Activated T-helper 1 cell treated with anti-CD3 and anti-CD28 coated beads, Interleukin-12 subunit alpha, Interleukin-12 subunit beta, Interleukin-2, Interleukin-4 antibody, amounts not matched to agents 30 ng/mL and 10 ng/mL and 1 ng/mL, durations not matched to agents 14 hours and 24 hours and 36 hours (primary cell): ENCODE results near the gene TFAP2A. TPM values are rescaled to one million over a fixed set of nuclear protein-coding genes. Genes with fewer than 3 reads are reported as not detected.

Source experiments
- DNase-seq: peaks from one replicate; pipeline ENCODE4 v3.0.0; 2021; ENCODE audit warnings: low spot score
- H3K27ac Mint-ChIP-seq: one replicate; pipeline ENCODE4 v1.8.0; 2021; ENCODE audit warnings: mild to moderate bottlenecking, mixed read lengths
- H3K27me3 Mint-ChIP-seq: one replicate; pipeline ENCODE4 v1.8.0; 2022; ENCODE audit warnings: mild to moderate bottlenecking, moderate library complexity, mixed read lengths; ENCODE audit not compliant: insufficient read depth
- H3K36me3 Mint-ChIP-seq: one replicate; pipeline ENCODE4 v1.8.0; 2021; ENCODE audit warnings: low read depth, mixed read lengths
- H3K4me1 Mint-ChIP-seq: one replicate; pipeline ENCODE4 v1.8.0; 2021; ENCODE audit warnings: low read depth, mixed read lengths
- H3K4me3 Mint-ChIP-seq: one replicate; pipeline ENCODE4 v1.8.0; 2021; ENCODE audit warnings: mild to moderate bottlenecking, moderate library complexity, mixed read lengths
- H3K9me3 Mint-ChIP-seq: one replicate; pipeline ENCODE4 v1.8.0; 2021; ENCODE audit warnings: mixed read lengths
- intact Hi-C: fragments of 100-400 bp; cut with micrococcal nuclease; formaldehyde crosslinking; loops from one replicate; pipeline ENCODE4 v1.15.1; 2024
- total RNA-seq: library from RNA; stranded (reverse); gene quantifications from 2 replicates; pipeline ENCODE4 v1.2.3, GENCODE V29; 2022

Gene TFAP2A
- total RNA-seq, 1 donor from 2014 or later, result not detected

DNA sequence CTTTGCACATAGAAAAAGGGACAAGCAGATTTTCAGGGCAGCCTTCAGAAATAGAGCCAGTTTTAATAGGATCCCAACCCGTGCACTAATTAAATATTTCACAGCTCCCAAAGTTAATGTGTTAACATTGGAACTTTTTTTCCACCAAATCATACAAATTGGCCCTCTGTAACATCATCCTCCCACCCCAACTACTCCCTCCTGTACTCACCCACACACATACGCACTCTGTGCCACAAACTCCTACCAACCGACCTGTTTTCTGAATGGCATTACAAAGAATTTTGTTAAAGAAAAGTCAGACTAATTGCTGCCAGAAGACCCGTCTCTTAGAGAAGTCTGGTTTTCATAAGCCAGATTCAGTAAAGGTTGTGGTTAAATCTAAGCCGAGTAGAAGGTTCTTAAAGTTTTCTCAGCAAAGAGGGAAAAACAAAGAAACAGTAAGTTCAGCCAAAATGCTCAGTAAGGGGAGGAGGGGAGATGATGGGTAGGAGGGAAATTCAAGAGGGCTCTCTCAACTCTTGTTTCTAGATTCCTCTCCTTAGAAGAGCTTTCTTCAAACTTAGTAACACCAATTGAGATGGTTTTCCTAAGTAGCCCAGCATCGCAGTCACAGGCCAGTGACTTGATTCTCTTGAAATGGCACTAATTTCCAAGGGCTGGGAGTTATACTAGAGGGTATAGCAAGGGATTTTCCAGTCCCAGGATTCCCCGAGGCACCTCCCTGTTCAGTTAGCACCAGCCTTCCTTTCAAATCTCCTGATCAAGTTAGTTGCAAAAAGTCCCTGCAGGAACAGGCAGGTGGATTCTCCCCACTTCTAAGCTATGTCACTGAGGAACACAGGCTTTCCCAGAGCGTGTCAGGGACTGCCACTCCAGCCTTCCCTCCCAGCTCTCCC is 27.9 kb downstream of the TFAP2A start:
- peaks cover 7% of the 10 kb centered on the region for H3K4me1 Mint-ChIP-seq
- no peak overlapping the region for H3K27ac Mint-ChIP-seq
- peaks cover 9% of the 10 kb centered on the region for H3K9me3 Mint-ChIP-seq
- intact Hi-C loops, result loop anchor here (5.0 kb wide), 1 partner anchor 495 kb away; the partner anchor contains the start of gene GCM2
- H3K27me3 Mint-ChIP-seq, result peaks cover 80% of the 10 kb centered on the region
- no peak for DNase-seq
- H3K4me3 Mint-ChIP-seq, result no peak overlapping the region
- peaks cover 8% of the 10 kb centered on the region for H3K36me3 Mint-ChIP-seq

DNA sequence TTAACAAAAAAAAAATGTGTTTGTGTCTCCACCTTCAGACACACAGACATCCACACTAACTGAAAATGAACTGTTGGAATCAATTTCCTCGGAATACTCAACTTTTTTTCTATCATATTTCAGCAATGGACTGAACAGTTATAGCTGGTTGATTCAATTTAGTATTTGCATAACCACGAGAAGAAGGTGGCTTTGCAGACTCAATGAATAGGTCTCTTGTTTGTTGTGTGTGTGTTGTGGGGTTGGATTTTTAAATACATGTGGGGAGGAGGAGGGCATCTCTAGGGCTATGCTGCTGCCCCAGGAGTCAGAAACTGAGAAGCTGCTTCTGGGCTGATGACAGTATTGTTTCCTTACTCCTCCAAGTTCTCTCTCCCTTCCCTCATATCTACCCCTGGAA is 28.7 kb downstream of the TFAP2A start:
- H3K4me3 Mint-ChIP-seq, result no peak overlapping the region

DNA sequence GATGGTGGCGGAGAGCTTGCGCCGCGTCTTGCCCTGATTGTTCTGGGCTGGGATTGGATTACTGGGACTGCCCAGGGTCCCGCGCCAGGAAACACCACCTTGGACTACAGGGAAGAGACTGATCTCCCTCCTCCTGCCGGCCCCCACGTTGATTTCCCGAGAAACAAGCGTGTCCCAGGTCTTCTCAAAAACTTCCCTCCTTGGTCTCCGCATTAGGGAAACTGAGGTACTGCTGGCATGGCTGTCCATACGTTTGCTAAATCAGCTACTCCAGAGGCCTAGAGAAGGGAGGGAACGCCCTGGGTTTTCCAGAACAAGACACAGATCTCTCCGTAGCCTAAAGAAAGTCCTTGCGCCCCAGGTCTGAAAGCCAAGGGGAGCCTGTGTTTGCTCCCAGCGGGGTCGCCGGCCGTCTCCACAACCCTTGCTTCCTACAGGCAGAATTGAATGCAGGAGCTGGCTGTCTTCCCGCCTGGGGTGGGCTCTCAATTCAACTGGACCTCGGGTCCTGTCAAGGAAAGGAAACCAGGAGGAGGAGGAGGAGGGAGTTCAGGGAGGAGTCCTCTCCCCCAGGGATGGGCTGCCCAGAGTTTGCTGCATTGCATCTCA is 29.2 kb downstream of the TFAP2A start:
- no peak for DNase-seq
- Mint-ChIP-seq H3K27me3 (peaks cover 76% of the 10 kb centered on the region), H3K9me3 (peaks cover 9% of the 10 kb centered on the region), H3K4me1 (peaks cover 7% of the 10 kb centered on the region), H3K4me3 (no peak overlapping the region), H3K27ac (no peak overlapping the region), H3K36me3 (peaks cover 8% of the 10 kb centered on the region)
- intact Hi-C loops, result loop anchor here (2.0 to 5.0 kb wide), 3 partner anchors 27 to 497 kb away; partner anchors contain the start of gene GCM2

More for the DNA sequence above, 28.7 kb downstream of the TFAP2A start:
- intact Hi-C loops, result loop anchor here (5.0 kb wide), 1 partner anchor 496 kb away; the partner anchor contains the start of gene GCM2
- DNase-seq, result no peak
- peaks cover 7% of the 10 kb centered on the region for H3K4me1 Mint-ChIP-seq
- H3K27ac Mint-ChIP-seq, result no peak overlapping the region
- H3K9me3 Mint-ChIP-seq, result peaks cover 9% of the 10 kb centered on the region
- peaks cover 76% of the 10 kb centered on the region for H3K27me3 Mint-ChIP-seq
- H3K36me3 Mint-ChIP-seq, result peaks cover 8% of the 10 kb centered on the region

DNA sequence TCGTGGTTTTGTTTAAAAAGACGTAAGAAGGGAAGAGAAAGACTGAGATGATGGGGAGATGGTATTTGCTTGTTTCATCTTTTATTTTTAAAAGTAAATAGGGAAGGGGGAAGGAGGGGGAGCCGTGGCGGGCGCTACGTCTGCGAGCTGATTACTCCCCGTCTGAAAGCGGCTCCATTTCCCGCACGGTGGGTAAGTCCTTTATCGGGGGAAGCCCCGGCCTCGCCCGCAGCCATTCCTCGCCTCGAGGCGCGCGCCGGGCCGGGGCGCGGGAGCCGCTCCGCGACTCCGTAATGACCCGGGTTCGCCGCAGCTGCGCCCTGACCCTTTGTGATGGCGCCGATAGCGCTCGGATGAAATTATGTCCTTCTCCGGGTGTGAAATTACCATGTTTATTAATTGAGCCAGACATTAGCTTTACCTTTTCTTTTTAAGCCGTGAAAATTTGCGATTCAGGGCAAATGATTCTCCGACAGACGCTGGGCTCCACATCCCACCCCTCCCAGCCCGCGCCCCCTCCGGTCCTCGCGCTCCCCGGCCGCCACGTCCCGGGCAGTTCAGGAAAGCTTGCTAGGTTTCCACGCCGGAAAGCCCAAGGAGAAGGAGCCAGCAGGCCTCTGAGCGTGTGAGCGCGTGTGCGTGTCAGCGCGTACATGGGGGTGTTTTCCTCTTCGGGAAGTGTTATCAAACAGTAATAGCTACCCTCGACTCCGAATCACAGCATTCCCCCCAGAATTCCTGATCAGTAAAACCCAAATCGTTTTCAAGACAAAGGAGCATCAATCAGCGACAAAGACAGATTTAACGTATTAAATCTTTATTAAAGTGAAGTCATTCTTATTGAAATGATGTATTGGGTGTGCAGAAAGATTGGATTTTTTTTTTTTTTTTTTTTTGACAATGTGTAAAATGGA is 30.0 kb downstream of the TFAP2A start:
- H3K27ac Mint-ChIP-seq, result peak overlapping the region; percentile 82
- no peak overlapping the region for H3K4me3 Mint-ChIP-seq
- no peak for DNase-seq
- intact Hi-C loops, result loop anchor here (1.0 to 5.0 kb wide), 4 partner anchors 10 to 497 kb away; partner anchors contain the start of gene GCM2
- peaks cover 5% of the 10 kb centered on the region for H3K36me3 Mint-ChIP-seq
- peaks cover 76% of the 10 kb centered on the region for H3K27me3 Mint-ChIP-seq
- peaks cover 7% of the 10 kb centered on the region for H3K4me1 Mint-ChIP-seq
- peaks cover 9% of the 10 kb centered on the region for H3K9me3 Mint-ChIP-seq

DNA sequence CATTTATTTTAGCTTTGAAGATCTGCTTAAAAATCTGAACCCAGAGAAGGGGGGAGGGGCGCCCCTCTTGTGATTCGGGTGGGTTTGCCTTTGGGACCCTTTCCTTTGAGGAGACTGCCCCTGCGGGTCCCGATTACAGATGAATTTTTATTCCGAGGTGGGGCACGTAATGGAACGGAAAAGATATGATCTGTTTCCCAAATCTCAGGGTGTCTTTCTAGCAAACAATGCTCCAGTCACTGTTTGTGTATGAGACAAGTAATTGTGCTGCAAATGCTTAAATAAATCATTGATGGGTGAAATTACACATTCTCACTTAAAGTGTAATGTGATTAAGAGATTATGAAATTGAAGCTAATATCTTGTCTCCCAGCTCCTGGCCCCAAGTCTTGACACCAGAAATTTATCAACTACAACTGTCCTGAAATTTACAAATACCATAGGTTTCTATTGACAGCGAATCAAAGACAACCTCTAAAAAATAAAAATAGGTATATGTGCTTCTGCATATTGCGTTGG is 30.7 kb downstream of the TFAP2A start:
- H3K27ac Mint-ChIP-seq, result peak overlapping the region; percentile 82
- peaks cover 8% of the 10 kb centered on the region for H3K9me3 Mint-ChIP-seq
- H3K4me1 Mint-ChIP-seq, result peaks cover 7% of the 10 kb centered on the region
- intact Hi-C loops, result loop anchor here (1.0 to 2.0 kb wide), 3 partner anchors 11 to 37 kb away; no protein-coding TSS in a partner anchor
- peaks cover 4% of the 10 kb centered on the region for H3K36me3 Mint-ChIP-seq
- peaks cover 70% of the 10 kb centered on the region for H3K27me3 Mint-ChIP-seq
- no peak overlapping the region for H3K4me3 Mint-ChIP-seq
- no peak for DNase-seq

DNA sequence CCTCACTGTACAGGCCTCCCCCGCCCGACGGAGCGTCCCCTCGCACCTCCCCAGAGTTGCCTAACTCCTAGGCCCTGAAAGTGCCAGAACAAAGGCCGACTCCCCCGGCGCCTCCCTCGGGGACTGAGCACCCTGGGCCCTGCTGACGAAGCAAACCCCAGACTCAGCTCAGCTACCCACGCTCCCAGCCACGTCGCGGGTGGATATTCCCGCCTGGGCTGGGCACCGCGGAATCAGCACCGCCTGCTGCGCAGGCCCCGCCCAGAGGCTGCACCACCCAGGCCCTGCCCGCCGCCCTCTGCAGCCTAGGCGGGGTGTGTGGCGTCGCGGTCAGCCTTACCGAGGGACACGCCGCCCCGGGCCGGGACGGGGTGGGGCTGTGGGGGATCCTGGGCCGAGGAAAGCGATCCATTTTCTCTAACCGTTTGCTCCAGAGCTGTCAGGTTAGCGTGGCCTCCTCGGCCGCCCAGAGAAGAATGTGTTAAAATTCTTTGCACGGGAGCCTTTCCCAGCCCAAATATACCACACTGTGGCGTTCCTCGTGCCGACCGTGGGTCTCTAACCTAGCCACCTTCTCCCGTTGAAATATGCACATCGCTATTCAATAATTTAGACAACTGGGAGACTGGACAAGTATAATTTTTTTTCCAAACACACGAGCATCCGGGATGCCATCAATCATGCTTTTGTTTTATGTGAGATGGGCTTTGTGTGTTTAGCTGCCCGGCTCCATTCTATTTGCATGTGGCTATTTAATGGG is 31.4 kb downstream of the TFAP2A start:
- Mint-ChIP-seq H3K4me1 (peaks cover 7% of the 10 kb centered on the region), H3K27me3 (peaks cover 64% of the 10 kb centered on the region), H3K36me3 (peaks cover 3% of the 10 kb centered on the region), H3K4me3 (no peak overlapping the region), H3K9me3 (peaks cover 4% of the 10 kb centered on the region), H3K27ac (peak overlapping the region; percentile 82)
- intact Hi-C loops, result loop anchor here (1.0 to 2.0 kb wide), 3 partner anchors 12 to 37 kb away; no protein-coding TSS in a partner anchor
- DNase-seq, result no peak

DNA sequence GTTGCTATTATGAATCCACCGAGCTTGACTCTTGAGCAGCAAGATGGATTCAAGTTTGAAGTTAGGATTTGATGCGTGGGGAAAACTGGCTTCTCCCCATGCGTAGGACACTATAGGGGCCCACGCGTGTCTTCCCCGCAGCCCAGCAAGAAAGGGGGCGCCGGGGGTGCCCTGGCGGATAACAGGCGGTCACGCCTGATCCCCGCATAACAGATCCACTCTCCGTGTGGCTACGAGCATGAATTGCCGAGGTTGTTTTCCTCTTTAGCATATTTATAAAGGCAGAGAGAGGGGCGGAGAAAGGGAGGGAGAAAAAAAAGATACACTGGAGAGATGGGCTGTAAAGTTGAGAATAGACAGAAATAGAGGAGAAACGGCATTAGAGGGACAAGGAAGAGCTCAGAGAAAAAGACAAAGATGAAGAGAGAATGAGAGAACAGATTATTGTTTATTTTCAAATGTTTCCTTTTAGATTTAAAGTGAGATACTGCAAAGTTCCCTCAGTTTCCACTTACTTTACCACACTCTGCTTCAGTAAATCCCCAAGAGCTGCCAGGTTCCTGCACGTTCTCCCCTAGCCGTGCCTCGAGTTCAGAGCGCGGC is 32.0 kb downstream of the TFAP2A start:
- peaks cover 7% of the 10 kb centered on the region for H3K4me1 Mint-ChIP-seq
- H3K9me3 Mint-ChIP-seq, result peaks cover 4% of the 10 kb centered on the region
- peak overlapping the region; percentile 53 for H3K27ac Mint-ChIP-seq
- H3K4me3 Mint-ChIP-seq, result no peak overlapping the region
- peaks cover 3% of the 10 kb centered on the region for H3K36me3 Mint-ChIP-seq
- intact Hi-C loops, result no loop called here
- DNase-seq, result no peak
- H3K27me3 Mint-ChIP-seq, result peaks cover 58% of the 10 kb centered on the region

DNA sequence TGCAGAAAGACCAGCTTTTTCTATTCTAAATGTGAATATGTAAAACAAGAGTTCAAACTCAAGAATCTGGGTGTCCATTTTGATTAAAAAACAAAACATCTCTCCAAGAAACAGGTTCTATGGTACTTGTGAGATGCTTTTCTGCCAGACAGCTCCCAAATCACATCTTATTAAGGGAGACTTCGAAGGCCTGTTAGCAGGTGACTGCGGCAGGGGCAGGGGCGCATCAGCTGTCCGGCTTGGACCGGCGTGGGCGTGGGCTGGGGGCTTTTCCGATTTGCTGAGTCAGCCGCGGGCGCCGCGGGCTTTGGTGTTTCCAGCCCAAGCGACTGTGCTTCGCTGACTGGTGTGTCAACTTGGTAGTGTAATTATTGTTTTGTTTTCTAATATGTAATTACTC is 32.6 kb downstream of the TFAP2A start:
- no peak for DNase-seq
- peaks cover 3% of the 10 kb centered on the region for H3K36me3 Mint-ChIP-seq
- intact Hi-C loops, result no loop called here
- peaks cover 7% of the 10 kb centered on the region for H3K4me1 Mint-ChIP-seq
- H3K9me3 Mint-ChIP-seq, result peaks cover 4% of the 10 kb centered on the region
- H3K27me3 Mint-ChIP-seq, result peaks cover 55% of the 10 kb centered on the region
- no peak overlapping the region for H3K27ac Mint-ChIP-seq
- H3K4me3 Mint-ChIP-seq, result no peak overlapping the region

DNA sequence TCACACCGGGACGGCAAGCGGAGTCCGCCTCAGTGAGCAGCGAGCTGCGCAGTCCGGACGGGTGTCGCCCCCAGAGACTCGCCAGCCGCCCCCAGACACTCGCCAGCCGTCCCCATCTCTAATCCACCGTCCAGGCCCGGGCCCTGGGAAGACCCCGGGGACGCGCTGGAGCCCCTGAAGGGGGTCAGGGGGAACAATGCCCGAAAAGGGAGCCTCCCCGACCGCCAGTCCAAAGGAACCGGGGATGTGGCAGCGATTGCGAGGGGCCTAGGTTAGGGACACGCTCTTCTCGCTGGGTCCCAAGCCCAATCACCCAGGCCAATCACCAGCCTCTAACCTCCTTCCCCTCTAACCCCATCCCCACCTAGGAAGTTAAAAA is 33.1 kb downstream of the TFAP2A start:
- intact Hi-C loops, result no loop called here
- Mint-ChIP-seq H3K4me3 (no peak overlapping the region), H3K4me1 (peaks cover 7% of the 10 kb centered on the region), H3K27ac (no peak overlapping the region), H3K9me3 (peaks cover 4% of the 10 kb centered on the region), H3K36me3 (peaks cover 3% of the 10 kb centered on the region), H3K27me3 (peaks cover 51% of the 10 kb centered on the region)
- no peak for DNase-seq

DNA sequence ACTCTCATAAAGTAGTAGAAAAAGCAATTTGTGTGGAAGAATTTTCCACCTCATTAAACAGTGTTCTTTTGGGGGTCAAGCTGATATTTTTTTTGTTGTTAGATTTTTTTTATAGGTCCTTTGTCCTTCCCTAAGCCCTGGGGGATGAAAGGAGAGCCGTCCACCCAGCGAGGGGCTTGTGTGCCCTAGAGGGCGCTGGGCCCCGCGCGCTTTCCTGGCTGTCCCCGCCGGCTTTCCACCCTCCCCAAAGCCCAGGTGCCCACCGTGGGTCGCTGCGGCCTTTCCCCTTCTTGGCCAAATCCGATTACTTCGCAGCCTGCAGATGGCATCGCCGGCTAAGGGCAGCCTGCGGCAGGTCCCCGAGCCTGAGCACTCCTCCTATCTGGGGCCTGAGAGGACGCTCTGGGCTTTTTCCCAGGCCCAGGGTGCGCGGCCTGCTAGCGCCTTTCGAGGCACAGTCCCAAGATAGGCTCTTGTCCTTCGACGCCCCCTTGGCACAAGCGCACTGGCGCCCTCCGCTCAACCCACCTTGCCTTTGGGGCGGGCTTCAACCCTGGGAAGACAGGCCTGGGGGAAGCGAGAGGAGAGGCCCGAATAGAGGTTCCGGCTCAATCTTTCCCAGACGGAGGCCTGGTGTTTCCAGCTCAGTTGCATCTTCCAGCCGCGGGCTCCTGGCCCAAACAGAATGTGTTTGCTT is 33.6 kb downstream of the TFAP2A start:
- Mint-ChIP-seq H3K4me1 (peaks cover 7% of the 10 kb centered on the region), H3K4me3 (no peak overlapping the region), H3K27ac (no peak overlapping the region), H3K9me3 (peaks cover 4% of the 10 kb centered on the region), H3K36me3 (peaks cover 3% of the 10 kb centered on the region), H3K27me3 (peaks cover 46% of the 10 kb centered on the region)
- DNase-seq, result no peak
- intact Hi-C loops, result no loop called here

DNA sequence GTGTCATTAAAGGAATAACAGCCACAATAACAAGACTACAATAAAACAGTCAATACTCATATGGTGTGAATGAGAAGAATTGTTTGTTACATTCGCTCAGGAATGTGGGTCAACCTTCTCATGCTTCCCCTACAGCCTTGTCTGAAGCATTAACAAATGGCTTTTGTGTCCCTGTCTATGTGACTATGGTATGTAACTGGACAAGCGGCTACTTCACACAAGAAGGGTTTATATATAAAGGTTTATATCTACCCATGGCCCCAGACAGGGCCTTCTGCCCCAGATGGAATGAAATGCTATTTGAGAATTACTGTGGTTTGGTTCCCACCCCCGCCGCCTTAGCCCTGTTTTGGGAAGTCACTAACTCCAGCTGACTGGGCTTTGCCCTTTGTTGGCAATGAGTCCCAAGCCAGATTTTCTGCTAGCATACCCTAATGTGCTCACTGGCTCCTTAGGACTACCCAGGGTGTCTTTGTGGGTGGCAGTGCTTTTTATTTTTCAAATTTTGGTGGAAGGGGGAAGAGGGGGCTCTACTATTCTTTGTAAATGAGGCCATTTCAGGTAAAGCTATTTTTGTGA is 39.4 kb downstream of the TFAP2A start:
- no peak overlapping the region for H3K4me3 Mint-ChIP-seq
- intact Hi-C loops, result no loop called here

More for the DNA sequence above, 39.4 kb downstream of the TFAP2A start:
- H3K4me1 Mint-ChIP-seq, result no peaks in the 10 kb centered on the region
- peaks cover 9% of the 10 kb centered on the region for H3K27me3 Mint-ChIP-seq
- H3K27ac Mint-ChIP-seq, result no peak overlapping the region
- no peaks in the 10 kb centered on the region for H3K36me3 Mint-ChIP-seq
- H3K9me3 Mint-ChIP-seq, result no peaks in the 10 kb centered on the region
- no peak for DNase-seq
